Keratinocyte (primary cell): ENCODE results near the gene RELB.

ENCODE experiments used
- EZH2 ChIP-seq: IDR thresholded peaks from one replicate; pipeline ENCODE4 v1.6.1; 2012; ENCODE audit warnings: inconsistent platforms, mild to moderate bottlenecking, low read length, moderate library complexity
- TF ChIP-seq, protein P1 (sequence below), 3 experiments: IDR thresholded peaks in 1 of 3; conservative IDR thresholded peaks in 1 of 3; optimal IDR thresholded peaks in 1 of 3; 2 replicates in 2 of 3; 3 replicates in 1 of 3; pipeline versions ENCODE3 to v1.5.1; 2011; ENCODE audit warnings: low read length in 3 of 3, mild to moderate bottlenecking in 3 of 3, moderate library complexity in 2 of 3, control low read depth in 1 of 3, inconsistent platforms in 1 of 3; ENCODE audit not compliant: insufficient read depth in 2 of 3; ENCODE audit errors: extremely low read depth in 1 of 3

GRCh38 chr19:44954649-44955504, 46.4 kb upstream of the RELB start, which contains the start of gene CLPTM1:
- TF ChIP-seq, protein P1, sequence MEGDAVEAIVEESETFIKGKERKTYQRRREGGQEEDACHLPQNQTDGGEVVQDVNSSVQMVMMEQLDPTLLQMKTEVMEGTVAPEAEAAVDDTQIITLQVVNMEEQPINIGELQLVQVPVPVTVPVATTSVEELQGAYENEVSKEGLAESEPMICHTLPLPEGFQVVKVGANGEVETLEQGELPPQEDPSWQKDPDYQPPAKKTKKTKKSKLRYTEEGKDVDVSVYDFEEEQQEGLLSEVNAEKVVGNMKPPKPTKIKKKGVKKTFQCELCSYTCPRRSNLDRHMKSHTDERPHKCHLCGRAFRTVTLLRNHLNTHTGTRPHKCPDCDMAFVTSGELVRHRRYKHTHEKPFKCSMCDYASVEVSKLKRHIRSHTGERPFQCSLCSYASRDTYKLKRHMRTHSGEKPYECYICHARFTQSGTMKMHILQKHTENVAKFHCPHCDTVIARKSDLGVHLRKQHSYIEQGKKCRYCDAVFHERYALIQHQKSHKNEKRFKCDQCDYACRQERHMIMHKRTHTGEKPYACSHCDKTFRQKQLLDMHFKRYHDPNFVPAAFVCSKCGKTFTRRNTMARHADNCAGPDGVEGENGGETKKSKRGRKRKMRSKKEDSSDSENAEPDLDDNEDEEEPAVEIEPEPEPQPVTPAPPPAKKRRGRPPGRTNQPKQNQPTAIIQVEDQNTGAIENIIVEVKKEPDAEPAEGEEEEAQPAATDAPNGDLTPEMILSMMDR (optimal IDR thresholded peaks at IDR 0.05 in 1 of 3, IDR thresholded peaks at IDR 0.05 in 1 of 3, conservative IDR thresholded peaks at IDR 0.05 in 1 of 3; ENCODE audit: extremely low read depth in 1 of 3, insufficient read depth in 2 of 3, low read length in 3 of 3): no peak
- TF ChIP-seq EZH2: no peak
